ENCODE data around the gene RBM43. TPM values are rescaled to one million over a fixed set of nuclear protein-coding genes. Genes with fewer than 3 reads are reported as not detected.

The RBM43 gene
- total RNA-seq, 2 experiments from 2014 or later = 0.25 to 0.91 TPM

GRCh38 chr2:151282401-151282800, 20.7 kb upstream of the RBM43 start:
- TF ChIP-seq EZH2phosphoT487 (IDR thresholded peaks at IDR 0.05; ENCODE audit: borderline replicate concordance, low read depth, low read length) (no peak), CTCF (conservative IDR thresholded peaks at IDR 0.05; ENCODE audit: low read length) (no peak)
- peaks cover 22% of the 10 kb centered on the region for H3K36me3 ChIP-seq (ENCODE audit: insufficient read depth, low read length)
- POLR2A ChIA-PET = no interaction called here
- H3K79me2 ChIP-seq (ENCODE audit: insufficient read depth, low read depth, low read length) = peaks cover 3% of the 10 kb centered on the region; the same call in 1 of the 2 replicates
- no peak overlapping the region for H3K4me2 ChIP-seq (ENCODE audit: low read length)
- H3K4me3 ChIP-seq (ENCODE audit: low read depth, low read length, poor library complexity, severe bottlenecking) = no peak overlapping the region
- intact Hi-C loops (cut with micrococcal nuclease; ENCODE audit: unreplicated experiment) = loop anchor here (10.0 kb wide), 1 partner anchor 122 kb away; the partner anchor contains the start of gene RIF1
- H4K20me1 ChIP-seq (ENCODE audit: insufficient read depth, low read length) = no peaks in the 10 kb centered on the region
- no peak overlapping the region for H3K27ac ChIP-seq (ENCODE audit: low read depth, low read length, poor library complexity, severe bottlenecking)
- H3K9me3 ChIP-seq (ENCODE audit: low read length) = no peaks in the 10 kb centered on the region
- BruUV-seq (replicated peaks) = no TSS peak
- CTCF ChIA-PET (ENCODE audit: unreplicated experiment) = no interaction called here
- no peak overlapping the region for H2AFZ ChIP-seq (ENCODE audit: low read length)
- H3K4me1 ChIP-seq (ENCODE audit: insufficient read depth, low read length, poor library complexity, severe bottlenecking) = no peaks in the 10 kb centered on the region
- DNase-seq (ENCODE audit: low spot score) = no peak
- H3K9me2 ChIP-seq (ENCODE audit: insufficient read depth, low read length) = no peaks in the 10 kb centered on the region

DNA sequence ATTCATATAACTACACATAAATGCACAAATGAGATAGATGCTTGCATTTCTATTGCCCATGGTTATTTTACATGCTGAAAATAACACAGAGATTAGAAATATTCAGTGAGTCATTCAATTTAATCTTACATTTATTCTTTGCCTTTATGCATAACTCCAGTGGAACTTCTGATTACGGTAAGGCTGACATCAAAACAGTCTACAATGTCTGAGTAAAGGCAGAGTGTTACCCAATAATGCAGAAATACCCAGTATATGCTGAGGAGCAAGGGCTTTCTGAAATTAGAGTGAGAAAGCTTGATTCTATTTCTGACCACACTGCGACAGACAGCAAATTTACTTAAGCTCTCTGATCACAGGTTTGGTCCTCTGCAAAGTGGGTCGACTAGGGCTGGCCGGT, 18.6 kb upstream of the RBM43 start:
- H3K9me2 ChIP-seq (ENCODE audit: insufficient read depth, low read length) = no peaks in the 10 kb centered on the region
- H3K4me2 ChIP-seq (ENCODE audit: low read length) = no peak overlapping the region
- no peak overlapping the region for H3K4me3 ChIP-seq (ENCODE audit: low read depth, low read length, poor library complexity, severe bottlenecking)
- H3K79me2 ChIP-seq (ENCODE audit: insufficient read depth, low read depth, low read length) = no peaks in the 10 kb centered on the region
- TF ChIP-seq EZH2phosphoT487 (IDR thresholded peaks at IDR 0.05; ENCODE audit: borderline replicate concordance, low read depth, low read length) = no peak
- TF ChIP-seq CTCF (conservative IDR thresholded peaks at IDR 0.05; ENCODE audit: low read length) = no peak
- no peaks in the 10 kb centered on the region for H3K9me3 ChIP-seq (ENCODE audit: low read length)
- no peak for DNase-seq (ENCODE audit: low spot score)
- intact Hi-C loops (cut with micrococcal nuclease; ENCODE audit: unreplicated experiment) = loop anchor here (10.0 kb wide), 1 partner anchor 125 kb away; the partner anchor contains the start of gene RIF1
- H3K27ac ChIP-seq (ENCODE audit: low read depth, low read length, poor library complexity, severe bottlenecking) = no peak overlapping the region
- BruUV-seq (replicated peaks) = no TSS peak
- H3K36me3 ChIP-seq (ENCODE audit: insufficient read depth, low read length) = peaks cover 25% of the 10 kb centered on the region
- POLR2A ChIA-PET = no interaction called here
- no peak overlapping the region for H2AFZ ChIP-seq (ENCODE audit: low read length)
- no peaks in the 10 kb centered on the region for H3K4me1 ChIP-seq (ENCODE audit: insufficient read depth, low read length, poor library complexity, severe bottlenecking)
- no peaks in the 10 kb centered on the region for H4K20me1 ChIP-seq (ENCODE audit: insufficient read depth, low read length)
- CTCF ChIA-PET (ENCODE audit: unreplicated experiment) = no interaction called here

- intact Hi-C loops (cut with micrococcal nuclease; ENCODE audit: unreplicated experiment) = no loop called here
- no TSS peak for BruUV-seq (replicated peaks)
These were observed 16.8 kb upstream of the RBM43 start for GRCh38 chr2:151278487-151278886.

More at GRCh38 chr2:151278487-151278886, 16.8 kb upstream of the RBM43 start:
- TF ChIP-seq CTCF (conservative IDR thresholded peaks at IDR 0.05; ENCODE audit: low read length) (no peak), EZH2phosphoT487 (IDR thresholded peaks at IDR 0.05; ENCODE audit: borderline replicate concordance, low read depth, low read length) (no peak)
- POLR2A ChIA-PET = no interaction called here
- no peaks in the 10 kb centered on the region for H3K4me1 ChIP-seq (ENCODE audit: insufficient read depth, low read length, poor library complexity, severe bottlenecking)
- H3K9me3 ChIP-seq (ENCODE audit: low read length) = no peaks in the 10 kb centered on the region
- CTCF ChIA-PET (ENCODE audit: unreplicated experiment) = no interaction called here
- no peak overlapping the region for H3K27ac ChIP-seq (ENCODE audit: low read depth, low read length, poor library complexity, severe bottlenecking)
- H3K9me2 ChIP-seq (ENCODE audit: insufficient read depth, low read length) = no peaks in the 10 kb centered on the region
- no peak overlapping the region for H3K4me2 ChIP-seq (ENCODE audit: low read length)
- H3K79me2 ChIP-seq (ENCODE audit: insufficient read depth, low read depth, low read length) = no peaks in the 10 kb centered on the region
- DNase-seq (ENCODE audit: low spot score) = no peak
- H3K36me3 ChIP-seq (ENCODE audit: insufficient read depth, low read length) = peaks cover 30% of the 10 kb centered on the region
- H3K4me3 ChIP-seq (ENCODE audit: low read depth, low read length, poor library complexity, severe bottlenecking) = no peak overlapping the region
- no peak overlapping the region for H2AFZ ChIP-seq (ENCODE audit: low read length)
- no peaks in the 10 kb centered on the region for H4K20me1 ChIP-seq (ENCODE audit: insufficient read depth, low read length)
